Peyer's patch (tissue), 4 donors: Measurements from ENCODE around the gene TK1.

Source experiments
- POLR2A ChIP-seq, 2 donors: fragments of 450-650 bp; IDR thresholded peaks; one replicate each; pipeline ENCODE4 v1.5.1; 2017; ENCODE audit warnings: antibody characterized with exemption in 2 of 2, mild to moderate bottlenecking in 2 of 2, moderate library complexity in 2 of 2
- TF ChIP-seq, protein P1 (sequence below), 6 experiments: fragments of 450-650 bp in 4 of 6; fragments of 200-600 bp in 2 of 6; sonication (generic) in 1 of 6; IDR thresholded peaks; one replicate each; pipeline ENCODE4 v1.5.1; 2017 to 2019; ENCODE audit warnings: antibody characterized with exemption in 6 of 6, mild to moderate bottlenecking in 3 of 6, moderate library complexity in 1 of 6

GRCh38 chr17:78143214-78144146 lies 43.4 kb downstream of the TK1 start:
- TF ChIP-seq, protein P1, sequence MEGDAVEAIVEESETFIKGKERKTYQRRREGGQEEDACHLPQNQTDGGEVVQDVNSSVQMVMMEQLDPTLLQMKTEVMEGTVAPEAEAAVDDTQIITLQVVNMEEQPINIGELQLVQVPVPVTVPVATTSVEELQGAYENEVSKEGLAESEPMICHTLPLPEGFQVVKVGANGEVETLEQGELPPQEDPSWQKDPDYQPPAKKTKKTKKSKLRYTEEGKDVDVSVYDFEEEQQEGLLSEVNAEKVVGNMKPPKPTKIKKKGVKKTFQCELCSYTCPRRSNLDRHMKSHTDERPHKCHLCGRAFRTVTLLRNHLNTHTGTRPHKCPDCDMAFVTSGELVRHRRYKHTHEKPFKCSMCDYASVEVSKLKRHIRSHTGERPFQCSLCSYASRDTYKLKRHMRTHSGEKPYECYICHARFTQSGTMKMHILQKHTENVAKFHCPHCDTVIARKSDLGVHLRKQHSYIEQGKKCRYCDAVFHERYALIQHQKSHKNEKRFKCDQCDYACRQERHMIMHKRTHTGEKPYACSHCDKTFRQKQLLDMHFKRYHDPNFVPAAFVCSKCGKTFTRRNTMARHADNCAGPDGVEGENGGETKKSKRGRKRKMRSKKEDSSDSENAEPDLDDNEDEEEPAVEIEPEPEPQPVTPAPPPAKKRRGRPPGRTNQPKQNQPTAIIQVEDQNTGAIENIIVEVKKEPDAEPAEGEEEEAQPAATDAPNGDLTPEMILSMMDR (IDR thresholded peaks at IDR 0.05) = no peak
- TF ChIP-seq POLR2A (IDR thresholded peaks at IDR 0.05) = no peak
